ENCODE measurements around the gene TXNDC8.

Gene TXNDC8

DNA sequence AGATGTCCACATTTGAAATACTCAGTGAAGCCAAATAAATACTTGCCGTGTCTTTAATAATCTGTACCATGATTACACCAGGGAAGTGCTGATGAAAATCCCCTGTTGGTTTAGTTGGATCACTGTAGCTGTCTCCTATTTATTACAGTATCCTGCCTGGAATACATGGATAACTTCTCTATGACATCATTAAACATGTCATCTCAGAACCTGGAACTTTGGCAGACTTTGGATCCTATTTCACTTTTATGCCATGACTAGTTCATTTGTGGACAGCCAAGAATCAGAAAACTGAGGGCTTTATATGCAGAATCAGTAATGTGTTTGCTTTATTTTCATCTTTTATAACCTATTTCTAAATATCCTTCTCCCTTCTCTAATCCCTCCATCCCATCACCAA is at the start of gene TXNDC8:
Gene TXNDC8 (minus strand): TSS at position 137 of the 400 bp plus-strand sequence.
- H3K79me2 ChIP-seq (ENCODE audit: insufficient read depth, low read length), result no peaks in the 10 kb centered on the region
- no peaks in the 10 kb centered on the region for H3K9me3 ChIP-seq (ENCODE audit: insufficient read depth, low read depth, low read length)
- H3K4me2 ChIP-seq (ENCODE audit: low read depth, low read length, poor library complexity, severe bottlenecking), result no peak within 1 kb of the TSS
- no peaks in the 10 kb centered on the region for H4K20me1 ChIP-seq (ENCODE audit: insufficient read depth, low read length, poor library complexity, severe bottlenecking)
- no peaks in the 10 kb centered on the region for H3F3A ChIP-seq (ENCODE audit: low read depth)
- H3K27me3 ChIP-seq (ENCODE audit: insufficient read depth, low read length, poor library complexity, severe bottlenecking), result no peaks in the 10 kb centered on the region
- H3K9me2 ChIP-seq (replicated peaks; ENCODE audit: low read depth, low read length), result no peaks in the 10 kb centered on the region
- H2AFZ ChIP-seq (ENCODE audit: low read length), result no peak within 1 kb of the TSS
- TF ChIP-seq EZH2phosphoT487 (IDR thresholded peaks at IDR 0.05; ENCODE audit: borderline replicate concordance) (no peak), CTCF (conservative IDR thresholded peaks at IDR 0.05; ENCODE audit: low read length) (no peak)
- H3K4me3 ChIP-seq (ENCODE audit: low read length, poor library complexity, severe bottlenecking), result no peak within 1 kb of the TSS
- H3K9ac ChIP-seq (ENCODE audit: low read depth, low read length, poor library complexity, severe bottlenecking), result no peak within 1 kb of the TSS
- H3K36me3 ChIP-seq (ENCODE audit: insufficient read depth, low read length), result no peaks in the 10 kb centered on the region
- H3K4me1 ChIP-seq (ENCODE audit: insufficient read depth, low read length, poor library complexity, severe bottlenecking), result no peaks in the 10 kb centered on the region

DNA sequence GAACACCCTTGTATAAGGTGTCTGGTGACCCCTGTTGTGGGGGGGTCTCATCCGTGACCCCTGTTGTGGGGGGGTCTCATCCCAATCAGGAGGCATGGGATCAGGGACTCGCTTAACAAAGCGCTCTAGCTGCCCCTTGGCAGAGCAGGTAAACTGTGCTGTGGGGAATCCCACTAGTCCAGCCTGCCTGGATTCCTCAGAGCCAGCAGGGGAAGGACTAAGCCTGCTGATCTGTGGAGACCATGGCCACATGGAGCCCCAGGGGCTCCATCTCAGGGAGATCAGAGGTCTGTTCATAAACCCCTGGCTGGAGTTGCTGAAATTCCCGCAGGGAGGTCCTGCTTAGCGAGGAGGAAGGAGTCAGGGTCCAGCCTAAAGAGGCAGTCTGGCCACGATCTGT is 45.8 kb upstream of the TXNDC8 start:
- H3K4me2 ChIP-seq (ENCODE audit: low read depth, low read length, poor library complexity, severe bottlenecking), result no peak overlapping the region
- no peak overlapping the region for H3K9ac ChIP-seq (ENCODE audit: low read depth, low read length, poor library complexity, severe bottlenecking)
- H3K4me3 ChIP-seq (ENCODE audit: low read length, poor library complexity, severe bottlenecking), result no peak overlapping the region
- H3K4me1 ChIP-seq (ENCODE audit: insufficient read depth, low read length, poor library complexity, severe bottlenecking), result no peaks in the 10 kb centered on the region
- no peaks in the 10 kb centered on the region for H3K36me3 ChIP-seq (ENCODE audit: insufficient read depth, low read length)
- H3K79me2 ChIP-seq (ENCODE audit: insufficient read depth, low read length), result no peaks in the 10 kb centered on the region
- H3F3A ChIP-seq (ENCODE audit: low read depth), result no peaks in the 10 kb centered on the region
- H2AFZ ChIP-seq (ENCODE audit: low read length), result no peak overlapping the region
- H3K9me2 ChIP-seq (replicated peaks; ENCODE audit: low read depth, low read length), result no peaks in the 10 kb centered on the region
- no peaks in the 10 kb centered on the region for H3K27me3 ChIP-seq (ENCODE audit: insufficient read depth, low read length, poor library complexity, severe bottlenecking)
- no peaks in the 10 kb centered on the region for H4K20me1 ChIP-seq (ENCODE audit: insufficient read depth, low read length, poor library complexity, severe bottlenecking)
- TF ChIP-seq EZH2phosphoT487 (IDR thresholded peaks at IDR 0.05; ENCODE audit: borderline replicate concordance) (no peak), CTCF (conservative IDR thresholded peaks at IDR 0.05; ENCODE audit: low read length) (no peak)
- H3K9me3 ChIP-seq (ENCODE audit: insufficient read depth, low read depth, low read length), result no peaks in the 10 kb centered on the region

GRCh38 chr9:110382731-110383130 is 45.1 kb upstream of the TXNDC8 start:
- TF ChIP-seq EZH2phosphoT487 (IDR thresholded peaks at IDR 0.05; ENCODE audit: borderline replicate concordance), result no peak
- no peak for TF ChIP-seq CTCF (conservative IDR thresholded peaks at IDR 0.05; ENCODE audit: low read length)
- H3K9me2 ChIP-seq (replicated peaks; ENCODE audit: low read depth, low read length), result no peaks in the 10 kb centered on the region
- H3K9ac ChIP-seq (ENCODE audit: low read depth, low read length, poor library complexity, severe bottlenecking), result no peak overlapping the region
- no peaks in the 10 kb centered on the region for H4K20me1 ChIP-seq (ENCODE audit: insufficient read depth, low read length, poor library complexity, severe bottlenecking)
- H3K36me3 ChIP-seq (ENCODE audit: insufficient read depth, low read length), result no peaks in the 10 kb centered on the region
- no peaks in the 10 kb centered on the region for H3K4me1 ChIP-seq (ENCODE audit: insufficient read depth, low read length, poor library complexity, severe bottlenecking)
- no peaks in the 10 kb centered on the region for H3K79me2 ChIP-seq (ENCODE audit: insufficient read depth, low read length)
- H3F3A ChIP-seq (ENCODE audit: low read depth), result no peaks in the 10 kb centered on the region
- H2AFZ ChIP-seq (ENCODE audit: low read length), result no peak overlapping the region
- H3K27me3 ChIP-seq (ENCODE audit: insufficient read depth, low read length, poor library complexity, severe bottlenecking), result no peaks in the 10 kb centered on the region
- H3K4me2 ChIP-seq (ENCODE audit: low read depth, low read length, poor library complexity, severe bottlenecking), result no peak overlapping the region
- no peaks in the 10 kb centered on the region for H3K9me3 ChIP-seq (ENCODE audit: insufficient read depth, low read depth, low read length)
- no peak overlapping the region for H3K4me3 ChIP-seq (ENCODE audit: low read length, poor library complexity, severe bottlenecking)
